Activated CD8-positive, alpha-beta T cell treated with anti-CD3 and anti-CD28 coated beads for 36 hours (primary cell): Measurements from ENCODE around the gene IL1R1. TPM values are rescaled to one million over a fixed set of nuclear protein-coding genes. Genes with fewer than 3 reads are reported as not detected.
A peak's percentile ranks its signal among the peaks of the same experiment; 100 is the strongest.

Experiments used
- ATAC-seq: fragments of 200-7000 bp; cut with Tn5 transposase; one replicate; pipeline ENCODE4 v1.10.0; 2021; ENCODE audit warnings: mild to moderate bottlenecking, moderate library complexity
- CTCF ChIA-PET: fragments of 350-600 bp; sonication (Branson Sonifier 250); formaldehyde crosslinking; loops from one replicate; lab custom pipeline; 2021; ENCODE audit warnings: antibody characterized with exemption; lab: Charles Lee
- POLR2A ChIA-PET: fragments of 350-600 bp; sonication (Branson Sonifier 250); formaldehyde crosslinking; loops from one replicate; lab custom pipeline; 2021; ENCODE audit warnings: antibody characterized with exemption; lab: Charles Lee
- DNase-seq: peaks from one replicate; pipeline ENCODE4 v3.0.0-alpha.2; 2020
- H3K27ac Mint-ChIP-seq: one replicate; pipeline ENCODE4 v1.8.0; 2021; ENCODE audit warnings: mild to moderate bottlenecking, mixed read lengths
- H3K27me3 Mint-ChIP-seq: one replicate; pipeline ENCODE4 v1.8.0; 2021; ENCODE audit warnings: mixed read lengths
- H3K36me3 Mint-ChIP-seq: one replicate; pipeline ENCODE4 v1.8.0; 2021; ENCODE audit warnings: low read depth, mixed read lengths
- H3K4me1 Mint-ChIP-seq: one replicate; pipeline ENCODE4 v1.8.0; 2021; ENCODE audit warnings: low read depth, mixed read lengths
- H3K4me3 Mint-ChIP-seq: one replicate; pipeline ENCODE4 v1.8.0; 2021; ENCODE audit warnings: mild to moderate bottlenecking, moderate library complexity, mixed read lengths
- H3K9me3 Mint-ChIP-seq: one replicate; pipeline ENCODE4 v1.8.0; 2021; ENCODE audit warnings: mixed read lengths
- CTCF ChIP-seq: fragments of 200-600 bp; IDR thresholded peaks from one replicate; pipeline ENCODE4 v1.8.0; 2022; ENCODE audit warnings: antibody characterized with exemption, mild to moderate bottlenecking
- intact Hi-C: fragments of 100-400 bp; cut with micrococcal nuclease; formaldehyde crosslinking; loops from one replicate; pipeline ENCODE4 v1.10.0; 2022
- total RNA-seq, 2 experiments: library from RNA; stranded (reverse); gene quantifications; one replicate each; pipeline ENCODE4 v1.2.3, GENCODE V29; 2021

IL1R1 gene
- total RNA-seq, 2 experiments from 2014 or later = 0.63 to 0.68 TPM

GRCh38 chr2:102224824-102225739, 82.5 kb downstream of the IL1R1 start:
- TF ChIP-seq CTCF = no peak
- ChIA-PET POLR2A (no interaction called here), CTCF (interaction anchor here (0.9 to 1.4 kb wide), 2 partner anchors 59 to 205 kb away, joined by 3 to 5 read pairs; no protein-coding TSS in a partner anchor)
- intact Hi-C loops = no loop called here
- H3K4me3 Mint-ChIP-seq = no peak overlapping the region
- H3K27me3 Mint-ChIP-seq = no peaks in the 10 kb centered on the region
- peaks cover 45% of the 10 kb centered on the region for H3K4me1 Mint-ChIP-seq
- H3K9me3 Mint-ChIP-seq = no peaks in the 10 kb centered on the region
- DNase-seq (no peak), ATAC-seq (no peak)
- H3K36me3 Mint-ChIP-seq = peaks cover 3% of the 10 kb centered on the region
- H3K27ac Mint-ChIP-seq = peak overlapping the region; percentile 40

GRCh38 chr2:102226171-102226570, 83.6 kb downstream of the IL1R1 start:
- DNase-seq (no peak), ATAC-seq (no peak)
- Mint-ChIP-seq H3K27ac (peak overlapping the region; percentile 86), H3K4me1 (peaks cover 54% of the 10 kb centered on the region), H3K9me3 (no peaks in the 10 kb centered on the region), H3K36me3 (peaks cover 3% of the 10 kb centered on the region), H3K4me3 (no peak overlapping the region), H3K27me3 (no peaks in the 10 kb centered on the region)
- POLR2A ChIA-PET = interaction anchor here (0.9 kb wide), 1 partner anchor 38 kb away, joined by 3 read pairs; no protein-coding TSS in a partner anchor
- TF ChIP-seq CTCF = no peak
- intact Hi-C loops = no loop called here
- CTCF ChIA-PET = interaction anchor here (1.1 to 1.4 kb wide), 2 partner anchors 41 to 206 kb away, joined by 3 to 5 read pairs; no protein-coding TSS in a partner anchor

GRCh38 chr2:102226612-102227391, 84.3 kb downstream of the IL1R1 start:
- peaks cover 54% of the 10 kb centered on the region for H3K4me1 Mint-ChIP-seq
- no peak overlapping the region for H3K4me3 Mint-ChIP-seq

GRCh38 chr2:102229141-102229769, 86.7 kb downstream of the IL1R1 start:
- no peak overlapping the region for H3K4me3 Mint-ChIP-seq
- intact Hi-C loops = no loop called here
- H3K27ac Mint-ChIP-seq = no peak overlapping the region
- no peaks in the 10 kb centered on the region for H3K36me3 Mint-ChIP-seq
- no peak for DNase-seq
- no peak for TF ChIP-seq CTCF
- CTCF ChIA-PET = interaction anchor here (1.2 to 1.3 kb wide), 2 partner anchors 13 to 244 kb away, joined by 3 read pairs; partner anchors contain the start of gene SLC9A4
- no peak for ATAC-seq
- H3K4me1 Mint-ChIP-seq = peaks cover 56% of the 10 kb centered on the region
- no peaks in the 10 kb centered on the region for H3K27me3 Mint-ChIP-seq
- POLR2A ChIA-PET = no interaction called here
- no peaks in the 10 kb centered on the region for H3K9me3 Mint-ChIP-seq

More at GRCh38 chr2:102226612-102227391, 84.3 kb downstream of the IL1R1 start:
- H3K27me3 Mint-ChIP-seq = no peaks in the 10 kb centered on the region
- peak overlapping the region; percentile 86 for H3K27ac Mint-ChIP-seq
- DNase-seq = no peak
- H3K9me3 Mint-ChIP-seq = no peaks in the 10 kb centered on the region
- ChIA-PET POLR2A (interaction anchor here (0.9 kb wide), 1 partner anchor 39 kb away, joined by 3 read pairs; no protein-coding TSS in a partner anchor), CTCF (interaction anchor here (1.1 to 1.4 kb wide), 2 partner anchors 42 to 207 kb away, joined by 3 to 5 read pairs; no protein-coding TSS in a partner anchor)
- peaks cover 3% of the 10 kb centered on the region for H3K36me3 Mint-ChIP-seq
- intact Hi-C loops = no loop called here
- TF ChIP-seq CTCF = no peak
- ATAC-seq = no peak

Other genes with a start within 250 kb of the IL1R1 start
- gene IL1R2, start 150.8 kb upstream of the IL1R1 start, total RNA-seq = 1 to 10 TPM in 1 of 2 experiments, not detected in 1; 1.1 TPM
- not detected for gene IL1RL2, start 44.3 kb downstream of the IL1R1 start, total RNA-seq
- under 1 TPM; 0.09 to 0.20 TPM for gene IL1RL1, start 168.8 kb downstream of the IL1R1 start, total RNA-seq
- gene IL18R1, start 213.1 kb downstream of the IL1R1 start, total RNA-seq = 10 to 100 TPM; 15.0 to 15.8 TPM